Measurements from ENCODE around the gene CRYL1. TPM values are rescaled to one million over a fixed set of nuclear protein-coding genes. Genes with fewer than 3 reads are reported as not detected.

Gene CRYL1
- total and polyA plus RNA-seq, 2 of the 13 experiments (the other 11 are each of a cell fraction or from before 2014, with no cell fraction given): 57.2 to 115 TPM

GRCh38 chr13:20505405-20506366, 20.0 kb downstream of the CRYL1 start (continued):
- TF ChIP-seq, protein P1, sequence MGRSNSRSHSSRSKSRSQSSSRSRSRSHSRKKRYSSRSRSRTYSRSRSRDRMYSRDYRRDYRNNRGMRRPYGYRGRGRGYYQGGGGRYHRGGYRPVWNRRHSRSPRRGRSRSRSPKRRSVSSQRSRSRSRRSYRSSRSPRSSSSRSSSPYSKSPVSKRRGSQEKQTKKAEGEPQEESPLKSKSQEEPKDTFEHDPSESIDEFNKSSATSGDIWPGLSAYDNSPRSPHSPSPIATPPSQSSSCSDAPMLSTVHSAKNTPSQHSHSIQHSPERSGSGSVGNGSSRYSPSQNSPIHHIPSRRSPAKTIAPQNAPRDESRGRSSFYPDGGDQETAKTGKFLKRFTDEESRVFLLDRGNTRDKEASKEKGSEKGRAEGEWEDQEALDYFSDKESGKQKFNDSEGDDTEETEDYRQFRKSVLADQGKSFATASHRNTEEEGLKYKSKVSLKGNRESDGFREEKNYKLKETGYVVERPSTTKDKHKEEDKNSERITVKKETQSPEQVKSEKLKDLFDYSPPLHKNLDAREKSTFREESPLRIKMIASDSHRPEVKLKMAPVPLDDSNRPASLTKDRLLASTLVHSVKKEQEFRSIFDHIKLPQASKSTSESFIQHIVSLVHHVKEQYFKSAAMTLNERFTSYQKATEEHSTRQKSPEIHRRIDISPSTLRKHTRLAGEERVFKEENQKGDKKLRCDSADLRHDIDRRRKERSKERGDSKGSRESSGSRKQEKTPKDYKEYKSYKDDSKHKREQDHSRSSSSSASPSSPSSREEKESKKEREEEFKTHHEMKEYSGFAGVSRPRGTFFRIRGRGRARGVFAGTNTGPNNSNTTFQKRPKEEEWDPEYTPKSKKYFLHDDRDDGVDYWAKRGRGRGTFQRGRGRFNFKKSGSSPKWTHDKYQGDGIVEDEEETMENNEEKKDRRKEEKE (IDR thresholded peaks at IDR 0.05): no peak
- TF ChIP-seq KLF9 (CRISPR knock-in tag; IDR thresholded peaks at IDR 0.05; ENCODE audit: low read depth) (no peak), MIER2 (CRISPR knock-in tag; IDR thresholded peaks at IDR 0.05) (no peak), ZSCAN22 (CRISPR knock-in tag; IDR thresholded peaks at IDR 0.05) (no peak), CCDC6 (CRISPR knock-in tag; IDR thresholded peaks at IDR 0.05) (0 out of 2 replicates have a peak, but pooled peaks have one; percentile 27), ZFP37 (CRISPR knock-in tag; IDR thresholded peaks at IDR 0.05; ENCODE audit: borderline replicate concordance) (no peak), SRY (CRISPR knock-in tag; IDR thresholded peaks at IDR 0.05) (0 out of 2 replicates have a peak, but pooled peaks have one; percentile 15), ZFY (CRISPR knock-in tag; IDR thresholded peaks at IDR 0.05) (no peak), ZMYM4 (CRISPR knock-in tag; IDR thresholded peaks at IDR 0.05) (peak; percentile 70), ZNF263 (CRISPR knock-in tag; IDR thresholded peaks at IDR 0.05) (no peak), ELF3 (CRISPR knock-in tag; IDR thresholded peaks at IDR 0.05) (peak; percentile 36; the same call in 1 of the 2 replicates), SKI (IDR thresholded peaks at IDR 0.05; ENCODE audit: partially characterized antibody) (no peak), ZGPAT (CRISPR knock-in tag; IDR thresholded peaks at IDR 0.05) (peak; percentile 45; the same call in 1 of the 2 replicates), ZNF878 (CRISPR knock-in tag; IDR thresholded peaks at IDR 0.05) (peak; percentile 30; the same call in 1 of the 2 replicates), PLRG1 (conservative IDR thresholded peaks at IDR 0.05) (no peak), ZNF614 (CRISPR knock-in tag; IDR thresholded peaks at IDR 0.05; ENCODE audit: borderline replicate concordance) (no peak), HNF4A (CRISPR knock-in tag; IDR thresholded peaks at IDR 0.05) (peak; percentile 93), NFYB (CRISPR knock-in tag; IDR thresholded peaks at IDR 0.05) (no peak), TCF12 (IDR thresholded peaks at IDR 0.05) (no peak), TCF12 (CRISPR knock-in tag; IDR thresholded peaks at IDR 0.05) (peak; percentile 54; the same call in 1 of the 2 replicates)
- TF ChIP-seq, protein P2, sequence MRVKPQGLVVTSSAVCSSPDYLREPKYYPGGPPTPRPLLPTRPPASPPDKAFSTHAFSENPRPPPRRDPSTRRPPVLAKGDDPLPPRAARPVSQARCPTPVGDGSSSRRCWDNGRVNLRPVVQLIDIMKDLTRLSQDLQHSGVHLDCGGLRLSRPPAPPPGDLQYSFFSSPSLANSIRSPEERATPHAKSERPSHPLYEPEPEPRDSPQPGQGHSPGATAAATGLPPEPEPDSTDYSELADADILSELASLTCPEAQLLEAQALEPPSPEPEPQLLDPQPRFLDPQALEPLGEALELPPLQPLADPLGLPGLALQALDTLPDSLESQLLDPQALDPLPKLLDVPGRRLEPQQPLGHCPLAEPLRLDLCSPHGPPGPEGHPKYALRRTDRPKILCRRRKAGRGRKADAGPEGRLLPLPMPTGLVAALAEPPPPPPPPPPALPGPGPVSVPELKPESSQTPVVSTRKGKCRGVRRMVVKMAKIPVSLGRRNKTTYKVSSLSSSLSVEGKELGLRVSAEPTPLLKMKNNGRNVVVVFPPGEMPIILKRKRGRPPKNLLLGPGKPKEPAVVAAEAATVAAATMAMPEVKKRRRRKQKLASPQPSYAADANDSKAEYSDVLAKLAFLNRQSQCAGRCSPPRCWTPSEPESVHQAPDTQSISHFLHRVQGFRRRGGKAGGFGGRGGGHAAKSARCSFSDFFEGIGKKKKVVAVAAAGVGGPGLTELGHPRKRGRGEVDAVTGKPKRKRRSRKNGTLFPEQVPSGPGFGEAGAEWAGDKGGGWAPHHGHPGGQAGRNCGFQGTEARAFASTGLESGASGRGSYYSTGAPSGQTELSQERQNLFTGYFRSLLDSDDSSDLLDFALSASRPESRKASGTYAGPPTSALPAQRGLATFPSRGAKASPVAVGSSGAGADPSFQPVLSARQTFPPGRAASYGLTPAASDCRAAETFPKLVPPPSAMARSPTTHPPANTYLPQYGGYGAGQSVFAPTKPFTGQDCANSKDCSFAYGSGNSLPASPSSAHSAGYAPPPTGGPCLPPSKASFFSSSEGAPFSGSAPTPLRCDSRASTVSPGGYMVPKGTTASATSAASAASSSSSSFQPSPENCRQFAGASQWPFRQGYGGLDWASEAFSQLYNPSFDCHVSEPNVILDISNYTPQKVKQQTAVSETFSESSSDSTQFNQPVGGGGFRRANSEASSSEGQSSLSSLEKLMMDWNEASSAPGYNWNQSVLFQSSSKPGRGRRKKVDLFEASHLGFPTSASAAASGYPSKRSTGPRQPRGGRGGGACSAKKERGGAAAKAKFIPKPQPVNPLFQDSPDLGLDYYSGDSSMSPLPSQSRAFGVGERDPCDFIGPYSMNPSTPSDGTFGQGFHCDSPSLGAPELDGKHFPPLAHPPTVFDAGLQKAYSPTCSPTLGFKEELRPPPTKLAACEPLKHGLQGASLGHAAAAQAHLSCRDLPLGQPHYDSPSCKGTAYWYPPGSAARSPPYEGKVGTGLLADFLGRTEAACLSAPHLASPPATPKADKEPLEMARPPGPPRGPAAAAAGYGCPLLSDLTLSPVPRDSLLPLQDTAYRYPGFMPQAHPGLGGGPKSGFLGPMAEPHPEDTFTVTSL (CRISPR knock-in tag; IDR thresholded peaks at IDR 0.05; ENCODE audit: borderline replicate concordance): peak; percentile 86; the same call in 1 of the 2 replicates

All from HepG2 (cell line).